ENCODE results near the gene SLC36A4.
A peak's percentile ranks its signal among the peaks of the same experiment; 100 is the strongest.

DNA sequence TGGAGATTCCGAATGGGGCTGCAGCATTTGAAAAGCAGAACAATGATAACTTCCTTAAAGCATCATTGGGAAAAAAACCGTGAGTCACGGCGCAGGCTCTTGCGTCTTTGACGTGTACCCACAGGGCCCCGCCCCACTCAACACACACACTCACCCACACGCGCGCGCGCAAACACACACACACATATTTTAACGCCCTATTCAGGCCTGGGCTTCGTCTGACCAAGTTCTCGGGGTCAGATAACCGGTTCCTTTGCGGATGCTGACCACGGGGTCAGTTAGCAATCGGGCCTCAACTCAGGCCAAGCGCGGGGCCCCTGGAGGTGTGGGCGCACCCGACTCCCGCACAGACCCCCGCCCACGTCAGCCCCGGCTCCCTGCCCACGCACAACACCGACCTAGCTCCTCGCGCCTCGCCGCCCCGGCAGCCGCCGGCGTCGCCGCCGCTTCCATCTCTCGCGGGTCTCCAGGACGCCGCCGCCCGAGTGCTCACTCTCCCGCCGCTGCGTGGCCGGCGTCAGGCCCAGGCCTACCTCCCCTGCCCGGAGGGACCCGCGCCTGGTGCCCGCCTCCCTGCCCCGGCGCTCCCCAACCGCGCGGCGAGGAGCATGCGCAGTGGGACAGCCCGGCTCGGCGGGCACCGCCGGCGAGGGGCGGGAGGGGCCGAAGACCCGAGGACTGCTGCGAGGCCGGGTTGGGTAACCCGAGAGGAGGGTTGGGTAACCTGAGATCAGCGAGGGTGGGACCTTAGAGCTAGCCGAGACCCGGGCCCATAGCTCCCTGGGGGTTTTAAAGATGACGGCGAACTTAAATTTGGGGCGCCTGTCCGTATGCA, at the start of gene SLC36A4:
- TF ChIP-seq, protein P1, sequence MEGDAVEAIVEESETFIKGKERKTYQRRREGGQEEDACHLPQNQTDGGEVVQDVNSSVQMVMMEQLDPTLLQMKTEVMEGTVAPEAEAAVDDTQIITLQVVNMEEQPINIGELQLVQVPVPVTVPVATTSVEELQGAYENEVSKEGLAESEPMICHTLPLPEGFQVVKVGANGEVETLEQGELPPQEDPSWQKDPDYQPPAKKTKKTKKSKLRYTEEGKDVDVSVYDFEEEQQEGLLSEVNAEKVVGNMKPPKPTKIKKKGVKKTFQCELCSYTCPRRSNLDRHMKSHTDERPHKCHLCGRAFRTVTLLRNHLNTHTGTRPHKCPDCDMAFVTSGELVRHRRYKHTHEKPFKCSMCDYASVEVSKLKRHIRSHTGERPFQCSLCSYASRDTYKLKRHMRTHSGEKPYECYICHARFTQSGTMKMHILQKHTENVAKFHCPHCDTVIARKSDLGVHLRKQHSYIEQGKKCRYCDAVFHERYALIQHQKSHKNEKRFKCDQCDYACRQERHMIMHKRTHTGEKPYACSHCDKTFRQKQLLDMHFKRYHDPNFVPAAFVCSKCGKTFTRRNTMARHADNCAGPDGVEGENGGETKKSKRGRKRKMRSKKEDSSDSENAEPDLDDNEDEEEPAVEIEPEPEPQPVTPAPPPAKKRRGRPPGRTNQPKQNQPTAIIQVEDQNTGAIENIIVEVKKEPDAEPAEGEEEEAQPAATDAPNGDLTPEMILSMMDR (IDR thresholded peaks at IDR 0.05) = no peak
- TF ChIP-seq EZH2 (IDR thresholded peaks at IDR 0.05) (peak; percentile 22), EZH2phosphoT487 (IDR thresholded peaks at IDR 0.05) (no peak)
